GM12891 (cell line): ENCODE data around the gene ZBTB47.

Source experiments
- DNase-seq: peaks from one replicate; pipeline ENCODE4 v3.0.0; 2011; ENCODE audit warnings: low spot score; ENCODE audit not compliant: insufficient read length
- FAIRE-seq: peaks from 2 replicates; lab custom pipeline; 2011; peaks lifted over from hg19 to GRCh38; lab: Jason Lieb, UNC
- PAX5 ChIP-seq: IDR thresholded peaks from 2 replicates; pipeline ENCODE4 v1.6.1; 2011; ENCODE audit warnings: low read length, moderate library complexity, mild to moderate bottlenecking; ENCODE audit not compliant: insufficient read depth, severe bottlenecking
- POLR2A ChIP-seq: IDR thresholded peaks from 2 replicates; pipeline ENCODE4 v1.6.1; 2011; ENCODE audit warnings: low read depth, low read length, control low read depth
- POLR2AphosphoS5 ChIP-seq: IDR thresholded peaks from 2 replicates; pipeline ENCODE4 v1.6.1; 2011; ENCODE audit warnings: low read depth, low read length, control low read depth
- POU2F2 ChIP-seq: IDR thresholded peaks from 2 replicates; pipeline ENCODE4 v1.6.1; 2011; ENCODE audit warnings: low read depth, mild to moderate bottlenecking, control low read depth, low read length, moderate library complexity
- SPI1 ChIP-seq: IDR thresholded peaks from 2 replicates; pipeline ENCODE4 v1.6.1; 2011; ENCODE audit warnings: low read depth, low read length, control low read depth
- TAF1 ChIP-seq: IDR thresholded peaks from 2 replicates; pipeline ENCODE4 v1.6.1; 2011; ENCODE audit warnings: low read depth, low read length, control low read depth

Gene ZBTB47

DNA sequence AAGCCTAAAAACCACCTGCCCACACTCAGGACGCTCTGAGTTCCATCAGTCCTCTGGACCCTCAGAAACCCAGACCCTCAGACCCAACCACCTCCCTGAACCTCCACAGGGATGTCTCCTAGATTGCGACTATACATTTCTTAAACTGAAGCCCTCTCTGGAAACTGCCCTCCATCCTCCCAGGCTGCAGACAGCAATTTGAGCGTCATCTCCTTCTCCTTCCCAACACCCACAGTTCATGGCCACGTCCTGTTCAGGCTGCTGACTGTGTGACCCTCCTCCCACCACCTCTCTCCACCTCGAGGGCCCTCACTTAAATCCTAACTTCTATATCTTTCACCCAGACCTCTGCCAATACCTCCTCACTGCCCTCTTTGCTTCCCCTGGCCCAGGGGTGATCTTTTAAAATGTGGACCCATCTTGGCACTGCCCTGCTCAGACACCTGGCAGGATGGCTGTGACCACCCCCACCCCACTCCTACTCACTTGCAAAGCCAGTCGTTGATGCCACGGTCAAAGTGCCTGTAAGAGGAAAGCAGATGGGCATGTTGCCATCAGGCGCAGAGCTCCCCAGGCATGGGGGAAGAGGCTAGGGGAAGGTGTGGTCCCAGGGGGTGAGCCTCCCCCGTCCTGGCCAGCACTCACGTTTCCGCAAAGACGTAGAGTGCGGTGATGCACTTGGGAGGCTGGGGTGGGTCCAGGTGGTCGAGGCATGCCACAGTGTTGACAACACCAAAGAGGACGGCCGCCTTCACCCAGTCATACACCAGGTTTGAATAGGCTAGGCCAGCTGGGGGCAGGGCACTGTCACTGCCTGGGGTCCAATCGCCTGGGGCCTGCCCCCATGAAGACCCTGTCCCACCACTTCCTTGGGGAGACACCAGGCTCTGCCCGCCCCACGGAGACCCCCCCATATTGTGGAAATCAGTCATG, 43.1 kb downstream of the ZBTB47 start:
- DNase-seq (no peak), FAIRE-seq (no peak)
- TF ChIP-seq POU2F2, result no peak
- TF ChIP-seq POLR2AphosphoS5, result no peak
- no peak for TF ChIP-seq PAX5
- no peak for TF ChIP-seq TAF1
- TF ChIP-seq POLR2A, result no peak
- TF ChIP-seq SPI1, result no peak

GRCh38 chr3:42697289-42698051, 44.0 kb downstream of the ZBTB47 start:
- TF ChIP-seq POLR2AphosphoS5 (no peak), SPI1 (no peak), TAF1 (no peak), POLR2A (no peak), POU2F2 (no peak), PAX5 (no peak)
- peak; percentile 13 for DNase-seq
- FAIRE-seq, result no peak

DNA sequence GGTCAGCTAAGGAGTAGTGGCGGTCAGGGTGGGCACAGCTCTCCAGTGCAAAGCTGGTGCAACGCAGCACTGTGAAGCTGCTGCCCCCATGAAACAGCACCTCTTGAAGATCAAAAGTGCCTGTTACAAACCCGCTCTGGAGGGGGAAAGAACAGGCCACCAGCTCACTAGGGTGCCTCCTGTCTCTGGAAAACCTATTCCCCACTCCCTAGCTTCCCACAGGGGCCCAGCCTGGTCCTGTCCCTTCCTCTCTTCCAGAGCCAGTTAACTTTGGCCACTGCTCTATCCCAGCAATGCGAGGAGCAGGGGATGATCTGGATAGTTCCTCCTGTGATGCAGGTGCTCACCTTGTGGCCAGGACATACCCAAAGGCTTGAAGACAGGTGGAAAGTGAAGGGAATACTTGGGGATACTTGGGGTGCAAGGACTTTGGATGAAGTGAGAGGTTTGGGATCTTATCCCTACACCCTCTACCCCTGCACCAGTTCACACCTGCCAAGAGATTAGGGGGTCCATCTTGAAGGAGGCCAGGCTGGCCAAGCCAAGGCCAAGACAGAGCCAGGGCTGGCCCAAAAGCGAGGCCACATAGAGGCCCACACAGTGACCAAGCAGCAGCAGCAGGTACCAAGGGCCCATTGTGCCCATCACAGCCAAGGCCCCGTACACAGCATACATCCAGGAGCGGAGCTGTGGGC, 44.9 kb downstream of the ZBTB47 start:
- TF ChIP-seq POLR2A, result no peak
- TF ChIP-seq POLR2AphosphoS5, result no peak
- TF ChIP-seq PAX5, result no peak
- no peak for TF ChIP-seq POU2F2
- no peak for TF ChIP-seq SPI1
- TF ChIP-seq TAF1, result no peak
- DNase-seq, result no peak
- no peak for FAIRE-seq

- no peak for FAIRE-seq
- no peak for DNase-seq
- no peak for TF ChIP-seq POLR2AphosphoS5
- no peak for TF ChIP-seq POLR2A
- TF ChIP-seq POU2F2, result no peak
- TF ChIP-seq TAF1, result no peak
- TF ChIP-seq PAX5, result no peak
- no peak for TF ChIP-seq SPI1
These were observed 45.4 kb downstream of the ZBTB47 start for GRCh38 chr3:42698911-42699230.

GRCh38 chr3:42699511-42699971, 46.0 kb downstream of the ZBTB47 start:
- FAIRE-seq (no peak), DNase-seq (no peak)
- no peak for TF ChIP-seq POLR2AphosphoS5
- no peak for TF ChIP-seq SPI1
- no peak for TF ChIP-seq PAX5
- TF ChIP-seq TAF1, result no peak
- TF ChIP-seq POLR2A, result no peak
- no peak for TF ChIP-seq POU2F2

GRCh38 chr3:42700366-42701288, 47.1 kb downstream of the ZBTB47 start:
- DNase-seq, result peak; percentile 17
- no peak for FAIRE-seq
- TF ChIP-seq TAF1, result no peak
- TF ChIP-seq POLR2A, result no peak
- TF ChIP-seq POLR2AphosphoS5, result no peak
- TF ChIP-seq POU2F2, result no peak
- TF ChIP-seq SPI1, result no peak
- TF ChIP-seq PAX5, result no peak

DNA sequence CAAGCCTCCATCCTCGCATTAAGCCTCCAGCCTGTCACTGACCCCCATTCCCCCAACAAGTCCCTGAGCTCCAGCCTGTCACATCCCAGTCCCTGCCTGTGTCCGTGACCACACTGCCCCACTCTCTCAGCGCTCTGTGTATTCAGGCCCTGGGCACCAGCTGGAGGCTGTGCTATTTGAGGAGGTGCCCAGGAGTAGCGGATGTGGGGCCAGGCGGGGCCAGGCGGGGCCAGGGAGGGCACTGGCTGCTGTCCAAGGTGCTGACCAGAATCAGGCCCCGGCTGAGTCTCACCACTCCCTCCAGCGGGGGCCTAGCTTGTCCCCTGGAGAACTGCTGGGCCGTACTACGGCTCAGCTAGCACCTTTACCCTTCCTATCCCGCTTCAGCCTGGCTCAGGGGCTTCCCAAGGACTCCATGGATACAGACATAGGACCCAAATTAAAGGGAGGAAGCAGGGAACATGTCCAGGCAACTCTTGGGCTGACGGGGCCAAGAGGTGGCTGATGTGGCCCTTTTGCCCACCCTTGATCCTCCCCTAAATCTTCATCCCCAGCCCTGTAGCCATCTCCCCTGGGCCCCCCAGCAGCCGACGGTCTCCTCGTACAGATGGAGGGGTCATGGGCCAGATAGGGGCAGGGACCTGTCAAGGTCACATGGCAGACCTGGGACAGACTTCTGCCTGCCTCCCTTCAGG, 48.0 kb downstream of the ZBTB47 start:
- DNase-seq (peak; percentile 69), FAIRE-seq (no peak)
- TF ChIP-seq POLR2A, result no peak
- no peak for TF ChIP-seq POU2F2
- TF ChIP-seq POLR2AphosphoS5, result no peak
- no peak for TF ChIP-seq TAF1
- TF ChIP-seq SPI1, result no peak
- TF ChIP-seq PAX5, result no peak
